Endothelial cell of umbilical vein (primary cell): Measurements from ENCODE around the gene OSBPL9. TPM values are rescaled to one million over a fixed set of nuclear protein-coding genes. Genes with fewer than 3 reads are reported as not detected.

ENCODE experiments used
- BruUV-seq: library from RNA; stranded (reverse); fragments of 400-500 nt; replicated peaks from 2 replicates; lab custom pipeline; 2021; lab: Mats Ljungman, UMichigan
- CTCF ChIA-PET: fragments of 300-600, 350-600 bp; sonication (Branson Sonifier 250); formaldehyde crosslinking; loops from one replicate; lab custom pipeline; 2021; ENCODE audit warnings: antibody characterized with exemption, inconsistent platforms; lab: Charles Lee
- POLR2A ChIA-PET: fragments of 300-600, 350-600 bp; sonication (Branson Sonifier 250); formaldehyde crosslinking; loops from one replicate; lab custom pipeline; 2021; ENCODE audit warnings: antibody characterized with exemption, inconsistent platforms; lab: Charles Lee
- DNase-seq: peaks from one replicate; pipeline ENCODE4 v3.0.0-alpha.2; 2011; ENCODE audit warnings: low read depth, low spot score
- FAIRE-seq: peaks from 2 replicates; lab custom pipeline; 2011; peaks lifted over from hg19 to GRCh38; lab: Jason Lieb, UNC
- H2AFZ ChIP-seq: 2 replicates; pipeline ENCODE4 v1.6.0; 2012; ENCODE audit warnings: low read depth, low read length, control low read depth, inconsistent platforms
- H3K27ac ChIP-seq: 2 replicates; pipeline ENCODE4 v1.5.1; 2011; ENCODE audit warnings: low read depth, mild to moderate bottlenecking, control low read depth, low read length, moderate library complexity; ENCODE audit not compliant: insufficient read depth
- H3K27me3 ChIP-seq, 2 experiments: 2 replicates each; pipeline versions ENCODE4 v1.6.0 to v1.6.1; 2011; ENCODE audit warnings: low read length in 2 of 2, mixed read lengths in 1 of 2; ENCODE audit not compliant: control insufficient read depth in 2 of 2, insufficient read depth in 2 of 2
- H3K36me3 ChIP-seq, 2 experiments: 2 replicates in 1 of 2; 3 replicates in 1 of 2; pipeline ENCODE4 v1.5.1; 2011; ENCODE audit warnings: low read length in 2 of 2, mild to moderate bottlenecking in 1 of 2, moderate library complexity in 1 of 2; ENCODE audit not compliant: control insufficient read depth in 2 of 2, insufficient read depth in 2 of 2; ENCODE audit errors: extremely low read depth in 1 of 2
- H3K4me1 ChIP-seq: 3 replicates; pipeline ENCODE4 v1.5.1; 2011; ENCODE audit warnings: mild to moderate bottlenecking, low read length; ENCODE audit not compliant: control insufficient read depth, insufficient read depth; ENCODE audit errors: extremely low read depth
- H3K4me2 ChIP-seq: 2 replicates; pipeline ENCODE4 v1.6.1; 2011; ENCODE audit warnings: low read length, control low read depth, mixed read lengths; ENCODE audit not compliant: insufficient read depth
- H3K4me3 ChIP-seq, 3 experiments: fragments of 200-600 bp in 1 of 3; sonication (generic), shearing (Covaris generic) in 1 of 3; replicated peaks in 1 of 3; 2 replicates each; pipeline ENCODE4 v1.5.1; 2011 to 2016; ENCODE audit warnings: control low read depth in 3 of 3, low read length in 3 of 3, mild to moderate bottlenecking in 2 of 3, inconsistent platforms in 1 of 3, low read depth in 1 of 3, moderate library complexity in 1 of 3; ENCODE audit not compliant: insufficient read depth in 1 of 3
- H3K79me2 ChIP-seq: 2 replicates; pipeline ENCODE4 v1.6.0; 2012; ENCODE audit warnings: low read length, inconsistent platforms; ENCODE audit not compliant: control insufficient read depth, insufficient read depth
- H3K9ac ChIP-seq: replicated peaks from 2 replicates; pipeline ENCODE3; 2011; ENCODE audit warnings: low read length, control low read depth; ENCODE audit not compliant: insufficient read depth; ENCODE audit errors: extremely low read depth
- H3K9me1 ChIP-seq: replicated peaks from 3 replicates; pipeline ENCODE4 v1.6.0; 2011; ENCODE audit warnings: mild to moderate bottlenecking, low read length; ENCODE audit not compliant: control insufficient read depth, insufficient read depth; ENCODE audit errors: extremely low read depth
- H3K9me3 ChIP-seq: replicated peaks from 2 replicates; pipeline ENCODE4 v1.5.1; 2012; ENCODE audit warnings: low read length, inconsistent platforms; ENCODE audit not compliant: control insufficient read depth, insufficient read depth
- H4K20me1 ChIP-seq: replicated peaks from 2 replicates; pipeline ENCODE3; 2011; ENCODE audit warnings: mild to moderate bottlenecking, low read length; ENCODE audit not compliant: control insufficient read depth, insufficient read depth; ENCODE audit errors: extremely low read depth
- CTCF ChIP-seq, 2 donors: IDR thresholded peaks; 1 replicate in 1 of 2; 2 replicates in 1 of 2; pipeline ENCODE4 v1.5.1; 2011; ENCODE audit warnings: low read length in 2 of 2, mild to moderate bottlenecking in 2 of 2, moderate library complexity in 2 of 2, control low read depth in 1 of 2, inconsistent platforms in 1 of 2, low read depth in 1 of 2; ENCODE audit not compliant: insufficient read depth in 1 of 2; ENCODE audit errors: extremely low read depth in 1 of 2
- EZH2 ChIP-seq: IDR thresholded peaks from 2 replicates; pipeline ENCODE4 v1.6.1; 2012; ENCODE audit warnings: borderline replicate concordance, low read depth, mild to moderate bottlenecking, moderate library complexity, low read length, inconsistent platforms; ENCODE audit not compliant: severe bottlenecking
- FOS ChIP-seq: IDR thresholded peaks from 2 replicates; pipeline ENCODE4 v1.6.1; 2011; ENCODE audit warnings: mild to moderate bottlenecking, low read length, moderate library complexity, borderline replicate concordance; ENCODE audit not compliant: insufficient read depth
- GATA2 ChIP-seq: IDR thresholded peaks from 2 replicates; pipeline ENCODE4 v1.7.0; 2011; ENCODE audit warnings: low read depth, mild to moderate bottlenecking, moderate library complexity, mixed read lengths, low read length; ENCODE audit not compliant: insufficient read length, insufficient read depth
- JUN ChIP-seq: IDR thresholded peaks from 2 replicates; pipeline ENCODE4 v1.6.1; 2011; ENCODE audit warnings: borderline replicate concordance, low read depth; ENCODE audit not compliant: insufficient read length, insufficient read depth
- MAX ChIP-seq: IDR thresholded peaks from 2 replicates; pipeline ENCODE4 v1.6.1; 2011; ENCODE audit not compliant: insufficient read depth, insufficient read length
- MYC ChIP-seq: IDR thresholded peaks from one replicate; pipeline ENCODE4 v1.6.1; 2011; ENCODE audit warnings: mild to moderate bottlenecking, low read depth, low read length
- POLR2A ChIP-seq: IDR thresholded peaks from 2 replicates; pipeline ENCODE4 v1.6.1; 2012; ENCODE audit warnings: low read depth, mild to moderate bottlenecking, control low read depth, low read length
- POLR2AphosphoS5 ChIP-seq: IDR thresholded peaks from 2 replicates; pipeline ENCODE4 v1.6.1; 2012; ENCODE audit warnings: low read depth, mild to moderate bottlenecking, control low read depth, low read length, moderate library complexity; ENCODE audit not compliant: insufficient read depth
- dilution Hi-C: fragments of 300-500 bp; cut with MboI; formaldehyde crosslinking; loops from one replicate; pipeline ENCODE4 v1.15.0; 2019; ENCODE audit warnings: low sequenced_read_pairs; ENCODE audit not compliant: extremely low pct_ligation_motif_present
- intact Hi-C: fragments of 100-400 bp; cut with micrococcal nuclease; formaldehyde crosslinking; loops from one replicate; pipeline ENCODE4 v1.10.0; 2022
- polyA plus RNA-seq, 4 experiments: library from polyadenylated mRNA; depleted of rRNA in 3 of 4; stranded (reverse) in 3 of 4; unstranded in 1 of 4; fragments of >200 nt; gene quantifications; 2 replicates each; pipeline versions ENCODE4 v1.2.1 to v1.2.3, GENCODE V29; 2011 to 2012; ENCODE audit warnings: missing spikeins in 1 of 4
- total RNA-seq: library from RNA; stranded (reverse); gene quantifications from 2 replicates; pipeline ENCODE4 v1.2.3, GENCODE V29; 2021

Gene OSBPL9
- total and polyA plus RNA-seq, 2 donors (not counting 3 experiments of a cell fraction or from before 2014, with no cell fraction given), result 46.2 to 80.3 TPM

DNA sequence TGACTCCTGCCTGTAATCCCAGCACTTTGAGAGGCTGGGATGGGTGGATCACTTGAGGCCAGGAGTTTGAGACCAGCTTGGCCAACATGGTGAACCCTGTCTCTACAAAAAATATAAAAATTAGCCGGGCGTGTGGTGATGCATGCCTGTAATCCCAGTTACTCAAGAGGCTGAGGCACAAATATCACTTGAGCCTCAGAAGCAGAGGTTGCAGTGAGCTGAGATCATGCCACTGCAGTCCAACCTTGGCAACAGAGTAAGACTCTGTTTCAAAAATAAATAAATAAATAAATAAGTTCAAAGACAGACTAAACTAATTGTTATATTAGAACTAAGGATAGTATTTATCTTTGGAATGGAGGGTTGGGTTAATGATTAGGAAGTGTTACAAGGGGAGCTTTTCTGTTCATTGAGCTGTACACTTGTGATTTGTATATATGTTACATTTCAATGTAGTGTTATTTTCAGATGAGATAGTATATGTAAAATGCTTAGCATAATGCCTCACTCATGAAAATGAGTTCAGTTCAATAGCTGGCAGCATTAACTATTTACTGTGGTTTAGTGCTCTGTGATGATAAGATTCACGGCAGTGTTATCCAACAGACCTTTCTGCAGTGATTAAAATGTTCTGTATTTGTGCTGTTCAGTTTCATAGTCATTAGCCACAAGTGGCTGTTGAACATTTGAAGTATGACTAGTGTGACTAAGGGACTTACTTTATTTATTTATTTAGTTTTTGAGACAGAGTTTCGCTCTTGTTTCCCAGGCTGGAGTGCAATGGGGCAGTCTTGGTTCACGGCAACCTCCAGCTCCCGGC, 47.7 kb downstream of the OSBPL9 start:
- dilution Hi-C loops, result no loop called here
- TF ChIP-seq MYC (no peak), POLR2AphosphoS5 (no peak), GATA2 (no peak), FOS (no peak), MAX (no peak), EZH2 (no peak), JUN (no peak), POLR2A (no peak), CTCF (IDR thresholded peaks at IDR 0.05; ENCODE audit: extremely low read depth in 1 of 2, insufficient read depth in 1 of 2, low read depth in 1 of 2, low read length in 2 of 2) (no peak)
- Histone ChIP-seq H3K27ac (no peak overlapping the region), H3K36me3 (no peaks in the 10 kb centered on the region), H3K9ac (no peak overlapping the region), H3K79me2 (no peaks in the 10 kb centered on the region), H4K20me1 (no peaks in the 10 kb centered on the region), H3K4me1 (peaks cover 39% of the 10 kb centered on the region), H3K9me1 (no peaks in the 10 kb centered on the region), H3K27me3 (no peaks in the 10 kb centered on the region), H3K4me2 (no peak overlapping the region), H2AFZ (no peak overlapping the region), H3K9me3 (no peaks in the 10 kb centered on the region), H3K4me3 (no peak overlapping the region)
- intact Hi-C loops, result no loop called here
- DNase-seq (no peak), FAIRE-seq (no peak)
- no TSS peak for BruUV-seq
- ChIA-PET POLR2A (no interaction called here), CTCF (no interaction called here)
